NCI-H345 treated with DMSO at 0.1 percent for 48 hours (cell line): ENCODE results near the gene PRKCE.

ENCODE experiments used
- DNase-seq: peaks from one replicate; lab custom pipeline; 2025; ENCODE audit not compliant: unreplicated experiment; lab: John Stamatoyannopoulos, UW

PRKCE gene

GRCh38 chr2:45776160-45776955 is 124.9 kb downstream of the PRKCE start:
- DNase-seq, result no peak

GRCh38 chr2:45777996-45778719 is 126.7 kb downstream of the PRKCE start:
- no peak for DNase-seq

GRCh38 chr2:45778720-45779171 is 127.3 kb downstream of the PRKCE start:
- no peak for DNase-seq

GRCh38 chr2:45780541-45781463 is 129.3 kb downstream of the PRKCE start:
- no peak for DNase-seq

GRCh38 chr2:45781464-45781811 is 130.0 kb downstream of the PRKCE start:
- DNase-seq, result no peak

GRCh38 chr2:45782436-45782835 is 131.0 kb downstream of the PRKCE start:
- no peak for DNase-seq

- DNase-seq, result no peak
Measured at GRCh38 chr2:45782986-45783385, 131.5 kb downstream of the PRKCE start.

- no peak for DNase-seq
Measured at GRCh38 chr2:45786030-45786835, 134.8 kb downstream of the PRKCE start.

GRCh38 chr2:45786836-45787357 is 135.4 kb downstream of the PRKCE start:
- DNase-seq, result no peak

GRCh38 chr2:45788401-45788800 is 136.9 kb downstream of the PRKCE start:
- DNase-seq, result no peak

- DNase-seq, result no peak
Measured at GRCh38 chr2:45789317-45789716, 137.8 kb downstream of the PRKCE start.

- no peak for DNase-seq
Measured at GRCh38 chr2:45789961-45790723, 138.7 kb downstream of the PRKCE start.

- no peak for DNase-seq
Measured at GRCh38 chr2:45793305-45793962, 142.0 kb downstream of the PRKCE start.

- no peak for DNase-seq
Measured at GRCh38 chr2:45794134-45794617, 142.7 kb downstream of the PRKCE start.

GRCh38 chr2:45796500-45796899 is 145.0 kb downstream of the PRKCE start:
- no peak for DNase-seq

- DNase-seq, result no peak
Measured at GRCh38 chr2:45797451-45798230, 146.2 kb downstream of the PRKCE start.

- no peak for DNase-seq
Measured at GRCh38 chr2:45799679-45800381, 148.4 kb downstream of the PRKCE start.
